ENCODE measurements around the gene TM9SF3.

The TM9SF3 gene

DNA sequence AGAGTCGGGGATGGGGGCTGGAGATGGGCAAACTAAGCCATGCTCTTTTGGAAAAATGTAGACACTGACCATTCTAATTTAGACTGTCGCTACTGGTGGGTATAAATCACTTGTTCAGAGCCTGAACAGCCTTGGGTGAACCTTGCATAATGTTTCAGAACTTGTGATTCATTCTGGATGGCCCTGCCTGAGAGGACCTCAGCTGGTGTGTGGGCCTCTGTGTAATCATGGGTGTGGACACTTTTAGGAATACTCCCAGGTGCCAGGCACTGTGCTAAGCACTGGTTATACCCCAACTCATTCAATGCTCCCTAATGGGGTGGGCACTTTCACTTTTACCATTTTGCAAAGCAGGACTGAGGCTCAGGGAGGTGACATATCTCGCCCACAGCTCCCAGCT, 26.8 kb upstream of the TM9SF3 start:
- H3K4me3 ChIP-seq (ENCODE audit: low read length): no peak overlapping the region
- TF ChIP-seq, protein P1, sequence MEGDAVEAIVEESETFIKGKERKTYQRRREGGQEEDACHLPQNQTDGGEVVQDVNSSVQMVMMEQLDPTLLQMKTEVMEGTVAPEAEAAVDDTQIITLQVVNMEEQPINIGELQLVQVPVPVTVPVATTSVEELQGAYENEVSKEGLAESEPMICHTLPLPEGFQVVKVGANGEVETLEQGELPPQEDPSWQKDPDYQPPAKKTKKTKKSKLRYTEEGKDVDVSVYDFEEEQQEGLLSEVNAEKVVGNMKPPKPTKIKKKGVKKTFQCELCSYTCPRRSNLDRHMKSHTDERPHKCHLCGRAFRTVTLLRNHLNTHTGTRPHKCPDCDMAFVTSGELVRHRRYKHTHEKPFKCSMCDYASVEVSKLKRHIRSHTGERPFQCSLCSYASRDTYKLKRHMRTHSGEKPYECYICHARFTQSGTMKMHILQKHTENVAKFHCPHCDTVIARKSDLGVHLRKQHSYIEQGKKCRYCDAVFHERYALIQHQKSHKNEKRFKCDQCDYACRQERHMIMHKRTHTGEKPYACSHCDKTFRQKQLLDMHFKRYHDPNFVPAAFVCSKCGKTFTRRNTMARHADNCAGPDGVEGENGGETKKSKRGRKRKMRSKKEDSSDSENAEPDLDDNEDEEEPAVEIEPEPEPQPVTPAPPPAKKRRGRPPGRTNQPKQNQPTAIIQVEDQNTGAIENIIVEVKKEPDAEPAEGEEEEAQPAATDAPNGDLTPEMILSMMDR (conservative IDR thresholded peaks at IDR 0.05; ENCODE audit: low read depth, low read length): no peak
- no peak for DNase-seq (ENCODE audit: low read depth)

DNA sequence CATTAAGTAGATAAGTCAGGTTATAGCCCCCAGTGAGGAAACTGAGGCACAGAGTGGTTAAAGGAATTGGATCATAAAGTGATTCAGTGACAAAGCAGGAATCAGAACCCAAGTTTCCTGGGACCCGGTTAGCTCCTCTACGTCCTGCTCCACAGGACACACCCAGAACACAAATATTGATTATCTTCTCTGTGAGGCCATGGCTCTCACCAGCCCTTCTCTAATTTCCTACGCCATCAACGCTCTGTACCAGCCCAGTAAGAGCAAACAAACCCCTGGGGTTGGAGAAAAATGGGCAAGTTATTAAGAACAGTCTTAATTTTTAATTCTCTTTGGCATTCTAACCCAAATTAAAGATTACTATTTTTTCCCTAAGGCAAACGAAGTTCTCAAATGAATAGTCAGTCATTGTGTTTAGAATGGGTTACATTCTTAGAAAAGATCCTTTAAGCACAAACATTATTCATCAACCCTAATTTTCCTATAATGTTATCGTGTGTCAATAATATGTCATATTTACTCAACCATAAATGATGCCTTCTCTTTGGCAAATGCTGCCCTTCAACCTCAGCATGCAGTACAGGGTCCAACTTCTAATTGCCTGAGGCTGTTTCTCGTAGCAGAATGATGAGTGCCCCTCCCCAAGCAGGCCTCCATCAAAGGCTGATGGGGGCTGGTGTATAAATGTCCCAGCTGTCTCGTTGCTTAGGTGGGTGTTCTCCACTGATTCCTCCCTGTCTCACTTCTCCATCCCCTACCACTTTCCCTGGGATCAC, 25.4 kb upstream of the TM9SF3 start:
- H3K4me3 ChIP-seq (ENCODE audit: low read length): no peak overlapping the region
- no peak for DNase-seq (ENCODE audit: low read depth)
- TF ChIP-seq, protein P1 (conservative IDR thresholded peaks at IDR 0.05; ENCODE audit: low read depth, low read length): no peak

DNA sequence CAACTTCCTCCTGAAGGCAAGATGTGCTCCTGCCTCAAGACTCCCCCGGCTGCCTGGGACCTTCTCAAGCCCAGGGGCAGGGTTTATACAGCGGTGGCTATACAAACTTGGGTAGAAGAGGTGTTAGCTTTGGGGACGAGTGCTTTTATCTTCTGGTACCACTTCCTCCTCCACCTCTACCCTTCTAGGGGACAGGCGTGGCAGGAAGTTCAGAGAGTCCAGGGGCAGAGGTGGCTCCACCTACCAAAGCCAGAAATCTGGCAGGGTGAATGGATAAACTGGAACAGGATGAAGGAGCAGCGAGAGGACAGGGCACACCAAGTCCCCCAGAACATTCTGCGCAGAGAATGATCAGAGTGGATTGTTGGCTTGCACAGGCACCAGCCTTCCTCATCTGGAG, 24.0 kb upstream of the TM9SF3 start:
- DNase-seq (ENCODE audit: low read depth): no peak
- H3K4me3 ChIP-seq (ENCODE audit: low read length): no peak overlapping the region
- TF ChIP-seq, protein P1 (conservative IDR thresholded peaks at IDR 0.05; ENCODE audit: low read depth, low read length): no peak

DNA sequence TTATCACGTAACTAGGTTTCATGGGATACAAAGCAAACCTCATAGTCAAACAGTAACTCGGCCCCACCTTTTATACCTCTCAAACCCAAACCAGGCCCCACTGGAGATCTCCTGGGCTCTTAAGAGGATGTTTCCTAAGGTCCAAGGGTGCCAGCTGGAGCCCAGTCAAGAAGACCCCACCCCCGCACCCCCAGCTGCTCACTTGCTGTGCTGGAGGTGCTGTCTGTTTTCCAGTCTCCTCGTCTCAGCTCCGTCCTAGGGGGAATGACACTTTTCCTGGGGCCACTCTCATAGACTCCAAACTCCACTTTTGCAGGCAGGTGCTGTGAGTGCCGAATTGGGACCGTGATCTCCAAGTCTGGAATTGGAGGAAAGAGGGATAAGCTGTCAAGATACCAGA, 22.7 kb upstream of the TM9SF3 start:
- H3K4me3 ChIP-seq (ENCODE audit: low read length): no peak overlapping the region
- DNase-seq (ENCODE audit: low read depth): no peak
- TF ChIP-seq, protein P1 (conservative IDR thresholded peaks at IDR 0.05; ENCODE audit: low read depth, low read length): no peak

DNA sequence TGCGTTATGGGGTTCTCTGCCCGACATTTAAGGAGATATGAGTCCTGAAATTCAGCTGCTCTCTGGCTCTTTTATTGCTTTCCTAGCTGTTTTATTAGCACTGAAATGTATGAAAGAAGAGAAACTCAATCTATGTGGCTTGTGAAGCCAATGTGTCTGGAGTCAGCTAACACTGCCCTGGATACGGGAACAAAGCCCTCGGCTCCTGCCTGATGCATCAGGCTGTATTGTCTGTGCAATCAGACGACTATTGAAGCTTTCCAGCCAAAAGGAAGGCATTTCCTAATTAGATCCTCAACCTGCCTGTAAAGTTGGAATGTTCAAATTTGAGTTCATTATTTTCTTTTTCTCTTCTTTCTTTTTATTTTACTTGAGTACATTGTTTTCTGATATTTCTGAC, 22.0 kb upstream of the TM9SF3 start:
- H3K4me3 ChIP-seq (ENCODE audit: low read length): no peak overlapping the region
- TF ChIP-seq, protein P1 (conservative IDR thresholded peaks at IDR 0.05; ENCODE audit: low read depth, low read length): no peak
- no peak for DNase-seq (ENCODE audit: low read depth)

DNA sequence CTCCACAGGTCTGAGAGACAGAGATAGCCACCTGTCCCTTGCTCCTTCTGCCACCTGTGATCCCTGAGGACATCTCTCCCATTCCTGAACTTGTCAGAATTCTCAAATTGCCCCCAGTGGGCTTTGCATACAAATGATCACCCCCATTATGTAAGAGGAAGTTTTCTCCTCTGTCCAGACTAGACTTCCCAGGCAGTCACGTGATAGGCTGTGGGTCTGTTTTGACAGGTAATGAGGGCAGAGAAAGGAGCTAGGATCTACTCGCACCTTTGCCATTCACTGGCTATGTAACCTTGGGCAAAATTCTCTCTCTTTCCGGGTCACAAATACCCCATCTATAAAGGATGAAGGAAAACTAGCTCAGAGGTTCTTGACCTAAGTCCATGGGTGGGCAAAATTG, 21.4 kb upstream of the TM9SF3 start:
- H3K4me3 ChIP-seq (ENCODE audit: low read length): no peak overlapping the region
- DNase-seq (ENCODE audit: low read depth): no peak
- TF ChIP-seq, protein P1 (conservative IDR thresholded peaks at IDR 0.05; ENCODE audit: low read depth, low read length): no peak

DNA sequence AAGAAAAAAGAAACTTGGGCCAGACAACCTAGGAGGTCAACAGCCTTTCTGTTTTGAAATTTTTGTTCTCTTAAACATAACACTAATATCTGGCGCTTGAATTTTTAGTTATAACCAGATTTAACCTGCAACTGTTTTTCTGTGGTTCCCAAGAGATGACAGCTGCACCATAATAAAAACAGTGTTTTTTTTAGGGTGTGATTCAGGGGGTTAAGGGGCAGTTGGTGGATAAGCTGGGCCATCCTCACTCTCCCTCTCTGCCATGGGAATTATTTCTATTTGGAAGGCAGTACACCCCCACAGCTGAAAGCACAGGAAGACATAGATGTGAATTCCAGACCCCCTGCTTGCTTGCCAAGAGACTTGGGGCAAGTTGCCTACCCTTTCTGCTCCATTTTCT, 20.1 kb upstream of the TM9SF3 start:
- TF ChIP-seq, protein P1 (conservative IDR thresholded peaks at IDR 0.05; ENCODE audit: low read depth, low read length): no peak
- DNase-seq (ENCODE audit: low read depth): no peak
- H3K4me3 ChIP-seq (ENCODE audit: low read length): no peak overlapping the region
